Posterior cingulate gyrus (tissue), 11 donors: Measurements from ENCODE around the gene FOXL1.

Experiments
- DNase-seq, 10 donors: peaks; one replicate each; pipeline versions ENCODE4 v3.0.0 to v3.0.0-alpha.2; 2020 to 2021; ENCODE audit warnings: mixed read lengths in 3 of 10
- intact Hi-C: fragments of 100-400 bp; cut with DNase I; formaldehyde crosslinking; loops from one replicate; pipeline ENCODE4 v1.15.1; 2023

The FOXL1 gene

GRCh38 chr16:86597880-86598606 lies 19.7 kb downstream of the FOXL1 start:
- DNase-seq: peak in 1 of 10 donors; percentile 29
- intact Hi-C loops: no loop called here

- intact Hi-C loops: no loop called here
- DNase-seq: peak in 1 of 10 donors; percentile 50
Observed at GRCh38 chr16:86598607-86599565, 20.5 kb downstream of the FOXL1 start.

- no peak for DNase-seq
- intact Hi-C loops: no loop called here
Observed at GRCh38 chr16:86601356-86601755, 23.0 kb downstream of the FOXL1 start.

GRCh38 chr16:86602521-86602920 lies 24.2 kb downstream of the FOXL1 start:
- DNase-seq: no peak
- intact Hi-C loops: no loop called here

- intact Hi-C loops: no loop called here
- no peak for DNase-seq
Observed at GRCh38 chr16:86604436-86605193, 26.3 kb downstream of the FOXL1 start.

- intact Hi-C loops: no loop called here
- no peak for DNase-seq
Observed at GRCh38 chr16:86605950-86606349, 27.6 kb downstream of the FOXL1 start.

GRCh38 chr16:86608301-86608747 lies 30.0 kb downstream of the FOXL1 start:
- no peak for DNase-seq
- intact Hi-C loops: no loop called here

GRCh38 chr16:86609115-86609514 lies 30.8 kb downstream of the FOXL1 start:
- DNase-seq: no peak
- intact Hi-C loops: no loop called here

- DNase-seq: no peak
- intact Hi-C loops: no loop called here
Observed at GRCh38 chr16:86609661-86610060, 31.3 kb downstream of the FOXL1 start.

- no peak for DNase-seq
- intact Hi-C loops: no loop called here
Observed at GRCh38 chr16:86610779-86611524, 32.6 kb downstream of the FOXL1 start.

GRCh38 chr16:86611525-86611855 lies 33.1 kb downstream of the FOXL1 start:
- DNase-seq: no peak
- intact Hi-C loops: no loop called here

GRCh38 chr16:86611941-86612340 lies 33.6 kb downstream of the FOXL1 start:
- no peak for DNase-seq
- intact Hi-C loops: no loop called here

GRCh38 chr16:86614699-86615098 lies 36.4 kb downstream of the FOXL1 start:
- no peak for DNase-seq
- intact Hi-C loops: no loop called here

- DNase-seq: no peak
- intact Hi-C loops: no loop called here
Observed at GRCh38 chr16:86616906-86617305, 38.6 kb downstream of the FOXL1 start.

GRCh38 chr16:86618431-86619238 lies 40.3 kb downstream of the FOXL1 start:
- intact Hi-C loops: no loop called here
- DNase-seq: peak in 1 of 10 donors; percentile 60

- peak in 2 of 10 donors; percentile 38 to 81 for DNase-seq
- intact Hi-C loops: no loop called here
Observed at GRCh38 chr16:86619239-86619794, 41.0 kb downstream of the FOXL1 start.

- intact Hi-C loops: no loop called here
- peak in 1 of 10 donors; percentile 39 for DNase-seq
Observed at GRCh38 chr16:86620184-86620583, 41.8 kb downstream of the FOXL1 start.

GRCh38 chr16:86621966-86622365 lies 43.6 kb downstream of the FOXL1 start:
- intact Hi-C loops: no loop called here

More at GRCh38 chr16:86621966-86622365, 43.6 kb downstream of the FOXL1 start:
- peak in 1 of 10 donors; percentile 56 for DNase-seq
